KG1 (cell line): ENCODE measurements around the gene CFAP53.
A peak's percentile ranks its signal among the peaks of the same experiment; 100 is the strongest.
"Not testable (repeated sequence)": the region's sequence is repeated elsewhere in the genome, so short reads cannot be mapped to it uniquely, and the experiment has no call there.

Experiments used
- DNase-seq: peaks from one replicate; lab custom pipeline; 2025; lab: John Stamatoyannopoulos, UW

The CFAP53 gene, protein sequence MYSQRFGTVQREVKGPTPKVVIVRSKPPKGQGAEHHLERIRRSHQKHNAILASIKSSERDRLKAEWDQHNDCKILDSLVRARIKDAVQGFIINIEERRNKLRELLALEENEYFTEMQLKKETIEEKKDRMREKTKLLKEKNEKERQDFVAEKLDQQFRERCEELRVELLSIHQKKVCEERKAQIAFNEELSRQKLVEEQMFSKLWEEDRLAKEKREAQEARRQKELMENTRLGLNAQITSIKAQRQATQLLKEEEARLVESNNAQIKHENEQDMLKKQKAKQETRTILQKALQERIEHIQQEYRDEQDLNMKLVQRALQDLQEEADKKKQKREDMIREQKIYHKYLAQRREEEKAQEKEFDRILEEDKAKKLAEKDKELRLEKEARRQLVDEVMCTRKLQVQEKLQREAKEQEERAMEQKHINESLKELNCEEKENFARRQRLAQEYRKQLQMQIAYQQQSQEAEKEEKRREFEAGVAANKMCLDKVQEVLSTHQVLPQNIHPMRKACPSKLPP

DNA sequence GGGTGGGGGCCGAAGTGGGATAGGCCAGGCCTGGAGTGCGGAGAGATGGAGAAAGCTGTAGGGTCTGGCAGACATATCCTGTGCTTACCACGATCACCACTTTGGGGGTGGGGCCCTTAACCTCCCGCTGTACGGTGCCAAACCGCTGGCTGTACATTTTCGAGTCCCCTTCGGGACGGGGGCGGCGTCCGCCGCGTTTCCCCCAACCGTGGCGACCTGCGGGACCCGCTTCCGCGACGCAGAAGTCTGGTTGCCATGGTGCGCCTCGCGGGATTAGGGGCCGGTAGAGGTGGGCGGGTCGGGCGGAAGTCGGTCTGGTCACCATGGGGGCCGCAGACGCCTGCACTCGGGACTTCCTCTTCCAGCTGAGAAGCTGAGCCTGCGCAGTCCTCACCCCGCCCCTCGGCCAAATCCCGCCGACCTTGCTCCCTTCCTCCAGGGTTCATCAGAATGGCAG lies at the start of gene CFAP53:
CFAP53 (minus strand) TSS at position 248 of the 457 bp plus-strand sequence; CDS start at position 157, 91 bp downstream.
- DNase-seq, result peak; percentile 38

DNA sequence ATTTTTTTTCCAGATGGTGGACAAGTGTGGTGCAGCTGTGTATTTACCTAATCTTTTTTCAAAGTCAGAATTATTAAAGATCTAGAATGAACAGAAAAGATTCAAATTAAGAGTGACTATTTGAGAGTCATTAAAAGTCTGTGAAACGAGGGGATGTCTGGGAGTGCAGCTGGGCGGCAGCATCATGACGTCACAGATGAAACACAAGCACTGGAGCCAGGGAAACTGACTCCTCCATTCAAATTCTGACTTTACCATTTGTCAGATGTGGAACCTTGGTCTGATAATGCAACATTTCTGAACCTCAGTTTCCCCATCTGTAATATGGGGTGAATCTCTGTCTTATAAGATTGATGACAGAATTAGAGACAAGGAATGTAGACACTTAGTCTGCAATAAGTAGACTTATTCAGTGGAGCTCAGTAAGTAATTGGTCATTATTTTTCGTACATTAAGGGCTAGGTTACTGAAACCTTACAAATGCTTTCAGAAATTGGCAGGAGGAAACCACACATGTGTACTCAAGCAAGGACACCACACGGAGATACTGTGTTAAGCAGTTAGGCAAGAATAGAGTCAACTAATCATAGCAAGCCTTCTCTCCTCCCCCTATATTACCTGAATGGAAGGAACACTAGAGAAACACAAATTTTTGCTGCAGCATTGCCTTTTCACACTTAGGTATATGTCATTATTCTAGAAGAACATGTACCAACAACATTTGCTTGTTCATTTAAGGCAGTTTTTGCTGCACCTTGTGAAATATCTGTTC lies 49.0 kb upstream of the CFAP53 start:
- no peak for DNase-seq

DNA sequence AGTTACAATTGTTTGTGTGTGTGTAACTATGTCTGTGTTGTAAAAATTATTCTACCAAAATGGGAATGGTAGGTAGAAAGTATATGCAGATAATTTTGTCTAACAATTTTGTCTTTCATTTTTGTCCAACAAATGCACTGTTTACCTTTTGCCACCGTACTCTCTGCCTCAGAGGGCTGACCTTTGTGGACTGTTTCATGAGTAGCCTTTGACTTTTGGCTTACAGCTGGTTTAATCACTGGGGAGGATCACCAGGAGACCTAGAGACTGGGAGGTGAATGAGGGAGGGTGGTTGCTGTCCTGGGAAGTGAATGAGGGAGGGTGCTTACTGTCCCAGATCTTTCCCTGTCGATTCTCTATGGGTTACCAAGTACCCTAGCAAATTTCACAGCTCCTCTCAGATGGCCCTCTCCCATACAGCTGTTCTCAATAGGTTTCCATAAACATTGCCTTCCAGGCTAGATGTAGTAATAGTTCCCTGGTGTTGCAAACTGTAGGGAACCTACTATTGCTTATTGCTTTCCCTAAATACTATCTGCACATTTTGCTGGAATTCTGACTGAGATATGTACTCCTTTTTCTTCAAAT lies 47.7 kb upstream of the CFAP53 start:
- no peak for DNase-seq

DNA sequence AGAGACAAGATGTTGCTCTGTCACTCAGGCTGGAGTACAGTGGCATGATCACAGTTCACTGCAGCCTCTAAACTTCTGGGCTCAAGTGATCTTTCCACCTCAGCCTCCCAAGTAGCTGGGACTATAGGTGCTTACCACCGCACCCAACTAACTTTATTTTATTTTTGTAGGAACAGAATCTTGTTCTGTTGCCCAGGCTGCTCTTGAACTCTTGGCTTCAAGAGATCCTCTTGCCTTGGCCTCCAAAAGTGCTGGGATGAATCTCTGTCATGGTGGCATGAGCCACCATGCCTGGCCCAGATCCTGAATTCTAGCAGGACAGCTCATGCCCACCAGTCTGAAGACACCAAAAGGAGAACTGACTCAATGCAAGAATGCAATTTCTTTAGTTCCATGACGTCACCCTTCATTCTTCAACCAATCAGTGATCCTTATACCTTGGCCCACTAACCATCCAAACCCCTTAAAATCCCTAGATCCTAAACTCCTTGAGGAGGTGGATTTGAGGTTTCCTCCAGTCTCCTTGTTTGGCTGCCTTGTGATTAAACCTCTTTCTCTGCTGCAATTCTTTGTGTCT lies 46.8 kb upstream of the CFAP53 start:
- no peak for DNase-seq

DNA sequence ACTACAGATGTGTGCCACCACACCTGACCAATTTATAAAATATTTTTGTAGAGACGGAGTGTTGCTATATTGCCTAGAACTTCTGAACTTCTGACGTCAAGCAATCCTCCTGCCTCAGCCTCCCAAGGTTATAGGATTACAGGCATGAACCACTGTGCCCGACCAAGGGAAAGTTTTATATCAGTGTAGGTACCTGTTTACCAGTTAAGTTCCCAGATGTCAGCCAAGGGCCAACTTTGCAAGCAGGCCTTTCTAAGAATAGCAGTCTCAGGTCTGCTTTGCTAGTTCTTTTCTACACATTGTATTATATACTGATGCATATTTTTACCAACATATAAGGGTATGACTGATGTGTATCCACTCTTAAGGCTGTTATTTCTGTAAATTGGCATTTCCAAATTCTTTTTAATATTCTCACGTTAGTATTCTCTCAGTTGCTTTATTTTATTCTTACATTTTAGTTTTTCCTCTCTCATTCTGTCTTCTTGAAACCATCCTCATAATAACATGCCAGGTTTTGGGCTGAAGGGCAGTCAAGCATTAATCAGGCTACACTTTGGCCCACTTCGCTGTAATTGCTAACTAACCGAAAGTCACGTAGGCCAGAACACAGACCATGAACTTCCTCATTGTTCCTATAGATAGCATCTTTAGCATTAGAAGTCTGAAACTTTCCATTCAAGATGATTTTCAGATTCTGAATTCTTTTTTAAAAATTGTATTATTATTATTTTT lies 46.2 kb upstream of the CFAP53 start:
- no peak for DNase-seq

DNA sequence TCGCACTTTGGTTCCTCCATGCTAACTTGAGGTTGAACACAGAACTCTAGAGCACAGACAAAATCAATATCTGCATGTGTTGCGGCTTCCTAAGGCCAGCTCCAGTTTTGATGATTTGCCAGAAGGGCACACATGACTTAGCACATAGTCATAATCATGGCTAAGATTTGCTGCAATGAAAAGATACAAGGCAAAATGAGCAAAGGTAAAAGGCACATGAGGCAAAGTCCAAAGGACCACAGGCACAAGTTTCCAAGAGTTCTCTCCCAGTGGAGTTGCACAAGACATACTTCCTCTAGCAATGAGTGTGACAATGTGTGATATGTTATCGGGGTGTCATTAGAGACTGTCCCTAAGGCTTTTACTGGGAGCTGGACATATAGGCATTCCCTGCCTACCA lies 45.4 kb upstream of the CFAP53 start:
- DNase-seq, result no peak

DNA sequence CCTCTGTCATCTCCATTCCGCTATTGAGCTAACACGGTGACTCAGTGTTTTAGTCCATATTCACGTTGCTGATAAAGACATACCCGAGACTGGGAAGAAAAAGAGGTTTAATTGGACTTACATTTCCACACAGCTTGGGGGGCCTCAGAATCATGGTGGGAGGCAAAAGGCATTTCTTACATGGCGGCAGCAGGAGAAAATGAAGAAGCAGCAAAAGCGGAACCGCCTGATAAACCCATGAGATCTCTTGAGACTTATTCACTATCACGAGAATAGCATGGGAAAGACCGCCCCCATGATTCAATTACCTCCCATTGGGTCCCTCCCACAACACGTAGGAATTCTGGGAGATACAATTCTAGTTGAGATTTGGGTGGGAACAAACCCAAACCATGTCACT lies 43.8 kb upstream of the CFAP53 start:
- no peak for DNase-seq

DNA sequence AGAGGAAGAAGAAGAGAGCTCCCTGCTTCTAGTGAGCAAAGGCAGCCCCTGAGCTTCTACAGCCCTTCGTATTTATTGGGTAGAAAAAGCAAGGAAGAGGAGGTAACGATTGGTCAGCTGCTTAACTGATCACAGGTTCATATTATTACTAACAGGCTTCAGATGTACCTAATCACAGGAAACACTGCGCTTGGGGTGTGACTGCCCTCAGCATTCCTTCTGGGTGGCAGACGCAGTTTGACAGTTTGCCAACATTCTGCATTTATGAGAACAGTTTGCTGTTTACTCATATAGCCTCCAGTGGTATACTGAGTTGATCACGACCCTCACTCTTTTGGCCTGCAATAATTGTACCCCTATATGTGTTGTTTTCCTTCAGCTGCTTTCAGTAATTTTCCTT lies 42.6 kb upstream of the CFAP53 start:
- not testable (repeated sequence) for DNase-seq

DNA sequence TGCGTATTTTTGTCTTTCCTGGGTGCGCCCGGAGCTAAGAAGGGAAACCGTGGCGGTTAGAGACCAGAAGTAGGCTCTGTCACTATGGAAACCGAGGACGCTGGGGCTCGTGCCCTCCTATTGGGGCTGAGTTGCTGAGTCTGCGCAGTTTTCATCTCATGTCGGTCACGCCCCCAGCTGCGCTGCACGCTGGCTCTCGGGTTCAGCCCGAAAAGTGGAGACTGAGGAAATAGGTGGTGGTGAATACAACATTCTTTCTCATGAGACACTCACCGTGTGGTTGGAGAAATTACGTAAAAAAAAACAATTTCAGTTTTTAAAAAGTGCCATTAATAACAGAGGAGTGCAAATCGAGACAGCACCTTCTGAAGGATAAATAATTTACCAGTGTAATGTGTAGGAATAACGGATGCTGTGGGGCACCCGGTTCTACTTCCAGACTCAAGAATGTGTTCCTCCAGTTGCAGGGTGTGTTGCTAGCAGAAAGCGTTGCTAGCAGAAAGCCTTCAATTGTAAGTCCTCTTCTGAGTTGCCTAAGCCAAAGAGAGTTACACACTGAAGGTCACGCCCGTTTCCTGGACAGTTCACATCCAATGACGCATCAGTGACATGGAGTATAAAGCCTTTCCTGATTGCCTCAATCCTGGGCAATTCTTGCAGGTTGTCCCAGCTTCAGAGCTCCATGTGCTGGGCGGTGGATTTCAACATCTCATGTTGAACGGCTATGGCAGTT lies 41.6 kb upstream of the CFAP53 start:
- peak; percentile 84 for DNase-seq

DNA sequence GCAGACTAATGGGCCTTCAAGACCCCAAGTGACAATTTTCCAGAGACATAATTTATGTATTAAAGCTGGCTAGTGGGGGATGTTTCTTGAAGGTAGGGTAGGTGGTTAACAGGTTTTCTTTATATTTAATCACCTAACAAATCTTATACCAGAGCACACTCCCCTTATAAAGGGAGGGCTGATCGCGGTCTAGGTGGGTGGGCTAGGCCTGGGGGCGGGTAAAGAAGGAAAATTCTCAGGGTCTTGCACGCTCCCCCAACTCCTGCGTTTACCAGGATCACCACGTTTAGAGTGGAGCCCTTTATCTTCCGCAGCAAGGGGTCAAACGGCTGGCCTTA lies 41.1 kb upstream of the CFAP53 start:
- no peak for DNase-seq

DNA sequence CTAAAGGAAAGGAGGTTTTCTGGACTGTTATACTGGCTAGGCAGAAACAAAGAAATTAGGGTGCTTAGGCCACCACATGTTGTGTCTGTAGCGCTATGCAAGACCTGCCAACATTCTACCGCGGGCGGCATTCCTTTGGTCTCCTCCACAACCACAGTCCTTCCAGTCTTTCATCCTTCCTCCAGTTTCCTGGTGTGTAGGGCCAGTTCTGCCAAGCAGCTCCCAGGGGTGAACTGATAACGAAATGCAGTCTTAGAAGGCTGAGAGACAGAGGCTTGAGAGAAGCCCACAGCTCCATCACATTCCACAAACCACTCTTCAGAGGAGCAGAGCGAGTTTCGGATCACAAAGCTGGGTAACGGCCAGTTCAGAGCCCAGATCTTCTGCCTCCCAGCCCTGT lies 40.6 kb upstream of the CFAP53 start:
- no peak for DNase-seq

DNA sequence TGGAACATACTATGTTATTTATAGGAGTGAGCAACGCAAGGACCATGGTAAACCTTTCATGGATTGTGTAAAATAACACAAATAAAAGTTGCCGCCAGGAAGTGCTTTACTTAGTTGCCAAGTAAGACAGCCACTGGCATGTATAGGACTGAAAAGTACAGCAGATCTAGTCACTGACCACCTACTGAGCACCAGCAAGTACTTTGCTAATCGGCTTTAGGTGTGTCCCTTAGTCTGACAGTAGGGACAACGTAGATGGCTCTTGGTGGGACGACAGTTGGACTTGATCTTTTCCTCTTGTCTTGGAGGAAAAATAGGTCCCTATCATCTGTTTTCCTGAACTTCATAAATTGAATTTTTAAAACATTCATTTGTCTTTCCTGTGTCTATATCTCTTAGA lies 34.8 kb upstream of the CFAP53 start:
- DNase-seq, result no peak

DNA sequence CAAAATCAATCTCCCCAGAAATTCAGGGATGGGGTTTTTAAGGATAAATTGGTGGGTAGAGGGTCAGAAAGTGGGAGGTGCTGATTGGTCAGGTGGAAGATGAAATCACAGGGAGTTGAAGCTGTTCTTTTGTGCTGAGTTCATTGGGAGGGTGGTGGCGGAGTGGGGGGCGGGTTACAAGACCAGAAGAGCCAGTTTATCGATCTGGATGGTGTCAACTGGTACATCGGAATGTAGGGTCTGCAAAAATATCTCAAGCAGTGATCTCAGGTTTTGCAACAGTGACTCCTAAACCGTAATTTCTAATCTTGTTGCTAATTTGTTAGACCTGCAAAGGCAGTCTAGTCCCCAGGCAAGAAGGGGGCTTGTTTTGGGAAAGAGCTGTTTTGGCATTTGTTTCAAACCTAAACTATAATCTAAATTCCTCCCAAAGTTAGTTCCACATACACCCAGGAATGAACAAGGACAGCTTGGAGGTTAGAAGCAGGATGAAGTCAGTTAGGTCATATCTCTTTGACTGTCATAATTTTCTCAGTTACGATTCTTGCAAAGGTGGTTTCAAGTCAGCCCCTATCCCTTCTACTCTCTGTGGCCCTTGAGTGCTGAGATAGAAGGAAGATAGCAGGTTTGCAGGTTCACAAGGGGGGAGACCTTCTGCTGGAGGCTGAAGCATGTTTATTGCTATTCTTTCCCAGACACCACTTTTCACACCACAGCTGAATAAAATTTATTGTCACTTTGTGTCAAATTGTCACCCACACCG lies 33.5 kb upstream of the CFAP53 start:
- DNase-seq, result no peak

DNA sequence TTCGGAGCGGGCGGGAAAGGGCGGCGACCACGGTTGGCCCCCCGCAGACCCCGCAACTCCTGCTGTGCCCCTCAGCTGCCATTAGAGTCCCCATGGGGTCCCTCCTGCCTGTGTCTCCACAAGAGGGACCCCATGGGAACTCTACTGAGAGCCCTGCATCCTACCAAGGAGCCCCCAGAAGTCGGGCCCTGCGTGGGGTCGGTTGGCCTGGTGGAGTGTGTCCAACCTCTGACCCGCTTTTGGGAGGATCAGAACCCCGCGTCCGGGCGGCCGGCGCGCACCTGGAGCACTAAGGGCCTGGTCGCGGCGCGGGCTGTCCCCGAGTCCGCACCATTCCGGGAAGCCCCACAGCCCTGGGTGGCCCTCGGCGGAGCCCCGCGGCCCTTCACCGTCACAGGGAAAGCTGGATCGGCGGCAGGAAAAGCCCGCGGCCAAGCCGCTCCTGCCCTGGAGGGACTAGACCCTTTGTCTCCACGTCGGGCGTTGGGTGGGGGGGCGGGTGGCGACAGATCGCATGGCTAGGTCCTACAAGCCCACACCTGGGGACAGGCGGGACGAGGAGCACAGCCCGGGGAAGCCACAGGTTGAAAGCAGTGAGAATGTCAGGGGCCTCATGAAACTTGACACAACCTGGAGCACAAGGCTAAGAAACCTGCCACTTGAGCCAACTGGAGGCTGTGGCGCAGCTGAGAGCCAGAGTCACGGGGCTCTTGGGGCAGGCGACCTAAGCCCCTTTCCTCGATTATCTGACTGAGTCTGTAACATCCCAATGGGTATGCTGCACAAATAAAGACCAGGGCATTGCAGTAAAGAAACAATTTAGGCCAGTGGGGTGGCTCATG lies 32.4 kb upstream of the CFAP53 start:
- DNase-seq, result no peak

DNA sequence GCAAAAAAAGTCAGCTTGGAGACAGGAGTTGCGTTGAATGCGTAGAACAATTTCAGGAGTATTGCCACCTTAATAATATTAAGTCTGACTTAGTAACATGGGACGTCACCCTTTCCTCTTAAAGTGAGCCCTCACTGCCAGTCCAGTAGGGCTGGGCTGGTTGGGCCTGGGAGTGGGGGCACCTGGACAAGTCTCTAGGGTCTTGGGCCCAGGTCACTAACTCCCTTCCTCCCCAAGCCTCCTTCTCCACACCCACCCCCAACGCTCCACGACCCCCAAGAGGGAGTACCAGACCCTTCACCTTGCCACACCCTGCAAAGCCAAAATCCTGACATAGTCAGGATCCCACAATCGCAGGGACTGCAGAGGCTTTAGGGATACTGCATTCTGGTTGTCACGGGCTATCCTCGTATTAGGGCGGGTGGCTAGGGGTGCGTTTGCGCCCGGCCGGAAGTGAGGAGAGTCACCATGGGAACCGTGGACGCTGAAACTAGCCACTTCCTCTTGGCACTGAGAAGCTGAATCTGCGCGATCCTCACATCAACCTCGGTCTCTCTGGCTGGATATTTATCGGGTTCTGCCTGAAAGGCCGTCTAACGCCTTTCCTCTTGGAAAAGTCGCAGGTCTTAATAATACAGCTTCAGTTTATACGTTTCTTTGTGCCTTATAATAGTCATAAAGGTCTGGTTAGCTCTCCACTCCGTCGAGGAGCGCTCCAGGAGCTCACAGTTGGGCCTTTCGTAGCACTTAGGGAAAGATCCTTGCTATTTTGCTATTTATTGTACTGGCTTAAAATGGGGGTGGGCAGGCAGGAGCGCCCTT lies 31.5 kb upstream of the CFAP53 start:
- DNase-seq, result peak; percentile 17

DNA sequence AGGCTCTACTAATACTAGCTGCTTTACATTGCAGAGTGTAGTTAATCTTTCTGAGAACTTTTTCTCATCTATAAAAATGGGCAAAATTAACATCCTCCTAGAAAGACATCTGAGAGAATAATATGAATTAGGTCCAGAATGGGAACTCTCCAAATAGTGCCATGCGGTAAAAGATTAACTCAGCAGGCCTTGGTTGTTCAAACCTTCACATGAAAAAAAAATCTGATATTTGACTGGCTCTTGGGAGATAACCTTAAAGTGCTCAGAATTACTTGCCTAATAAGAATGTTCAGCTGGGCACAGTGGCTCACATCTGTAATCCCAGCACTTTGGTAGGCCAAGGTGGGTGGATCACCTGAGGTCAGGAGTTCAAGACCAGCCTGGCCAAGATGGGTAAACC lies 26.7 kb upstream of the CFAP53 start:
- no peak for DNase-seq

DNA sequence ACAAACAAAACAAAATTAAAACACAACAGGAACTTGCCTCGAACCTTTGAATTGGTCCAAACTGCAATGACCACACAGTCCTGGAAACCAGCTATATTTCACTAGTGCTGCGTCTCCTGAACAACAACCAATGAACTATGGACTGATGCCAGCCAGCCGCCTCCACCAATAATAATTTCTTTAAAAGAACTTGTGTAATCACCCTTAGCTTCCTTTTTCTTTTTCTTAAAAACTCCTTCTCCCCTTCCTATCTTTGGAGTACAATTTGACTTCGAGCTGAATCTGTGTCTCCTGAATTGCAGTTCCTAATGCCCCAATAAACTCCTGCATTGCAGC lies 22.8 kb upstream of the CFAP53 start:
- no peak for DNase-seq

DNA sequence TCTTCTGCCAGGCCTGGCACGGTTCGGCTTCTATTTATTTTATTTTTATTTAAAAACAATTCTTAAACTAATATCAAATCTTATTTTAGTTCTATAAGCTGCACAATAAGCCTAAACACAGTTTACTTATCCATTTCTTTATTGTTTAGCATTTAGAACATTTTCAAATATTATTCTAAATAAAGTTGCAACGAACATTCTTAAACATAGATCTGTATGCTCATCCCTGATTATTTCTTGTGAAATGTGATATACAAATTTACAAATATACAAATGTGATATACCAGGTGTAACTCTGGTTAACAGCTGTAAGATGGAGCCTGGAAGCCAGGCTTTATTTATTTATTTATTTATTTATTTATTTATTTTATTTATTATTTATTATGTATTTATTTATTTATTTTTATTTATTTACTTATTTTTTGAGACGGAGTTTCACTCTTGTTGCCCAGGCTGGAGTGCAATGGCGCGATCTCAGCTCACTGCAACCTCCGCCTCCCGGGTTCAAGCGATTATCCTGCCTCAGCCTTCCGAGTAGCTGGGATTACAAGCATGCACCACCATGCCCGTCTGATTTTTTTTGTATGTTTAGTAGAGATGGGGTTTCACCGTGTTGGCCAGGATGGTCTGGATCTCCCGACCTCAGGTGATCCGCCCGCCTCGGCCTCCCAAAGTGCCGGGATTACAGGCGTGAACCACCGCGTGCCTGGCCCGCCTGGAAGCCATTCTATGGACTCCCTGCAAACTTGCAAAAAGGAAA lies 22.2 kb upstream of the CFAP53 start:
- not testable (repeated sequence) for DNase-seq
